Measurements from ENCODE around the gene NME5.
"Not testable (repeated sequence)": the region's sequence is repeated elsewhere in the genome, so short reads cannot be mapped to it uniquely, and the experiment has no call there.

DNA sequence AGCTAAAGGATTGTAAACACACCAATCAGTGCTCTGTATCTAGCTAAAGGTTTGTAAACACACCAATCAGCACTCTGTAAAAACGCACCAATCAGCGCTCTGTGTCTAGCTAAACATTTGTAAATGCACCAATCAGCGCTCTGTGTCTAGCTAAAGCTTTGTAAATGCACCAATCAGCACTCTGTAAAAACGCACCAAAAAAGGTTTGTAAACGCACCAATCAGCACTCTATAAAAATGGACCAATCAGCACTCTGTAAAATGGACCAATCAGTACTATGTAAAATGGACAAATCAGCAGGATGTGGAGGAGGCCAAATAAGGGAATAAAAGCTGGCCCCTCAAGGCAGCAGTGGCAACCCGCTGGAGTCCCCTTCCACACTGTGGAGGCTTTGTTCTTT is 4.3 kb upstream of the NME5 start:
- TF ChIP-seq, protein P1, sequence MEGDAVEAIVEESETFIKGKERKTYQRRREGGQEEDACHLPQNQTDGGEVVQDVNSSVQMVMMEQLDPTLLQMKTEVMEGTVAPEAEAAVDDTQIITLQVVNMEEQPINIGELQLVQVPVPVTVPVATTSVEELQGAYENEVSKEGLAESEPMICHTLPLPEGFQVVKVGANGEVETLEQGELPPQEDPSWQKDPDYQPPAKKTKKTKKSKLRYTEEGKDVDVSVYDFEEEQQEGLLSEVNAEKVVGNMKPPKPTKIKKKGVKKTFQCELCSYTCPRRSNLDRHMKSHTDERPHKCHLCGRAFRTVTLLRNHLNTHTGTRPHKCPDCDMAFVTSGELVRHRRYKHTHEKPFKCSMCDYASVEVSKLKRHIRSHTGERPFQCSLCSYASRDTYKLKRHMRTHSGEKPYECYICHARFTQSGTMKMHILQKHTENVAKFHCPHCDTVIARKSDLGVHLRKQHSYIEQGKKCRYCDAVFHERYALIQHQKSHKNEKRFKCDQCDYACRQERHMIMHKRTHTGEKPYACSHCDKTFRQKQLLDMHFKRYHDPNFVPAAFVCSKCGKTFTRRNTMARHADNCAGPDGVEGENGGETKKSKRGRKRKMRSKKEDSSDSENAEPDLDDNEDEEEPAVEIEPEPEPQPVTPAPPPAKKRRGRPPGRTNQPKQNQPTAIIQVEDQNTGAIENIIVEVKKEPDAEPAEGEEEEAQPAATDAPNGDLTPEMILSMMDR (IDR thresholded peaks at IDR 0.05; ENCODE audit: insufficient read depth, low read length, poor library complexity, severe bottlenecking) = not testable (repeated sequence)
- TF ChIP-seq EZH2phosphoT487 (conservative IDR thresholded peaks at IDR 0.05; ENCODE audit: low read length) = not testable (repeated sequence)

All from SU-DHL-6 (cell line).